ENCODE measurements around the gene DUSP7.

DNA sequence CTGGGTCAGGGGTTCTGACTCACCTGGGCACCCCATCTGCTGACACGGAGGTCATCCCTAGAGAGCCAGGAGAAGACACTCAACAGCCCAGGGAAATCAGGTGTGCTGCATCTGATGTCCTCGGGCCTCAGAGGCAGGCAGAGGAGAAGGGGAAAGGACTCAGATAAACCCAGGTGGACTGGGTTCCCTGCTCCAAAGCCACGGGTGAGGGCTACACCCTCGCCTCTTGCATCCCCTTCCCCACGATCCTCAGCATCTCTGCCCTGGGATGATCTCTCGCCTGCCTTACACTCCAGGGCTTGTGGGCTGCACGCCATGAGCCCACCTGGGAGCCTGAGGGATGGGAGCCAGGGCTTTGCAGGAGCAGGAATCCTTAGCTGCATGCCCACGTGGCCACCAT, 8.2 kb upstream of the DUSP7 start:
- TF ChIP-seq, protein P1, sequence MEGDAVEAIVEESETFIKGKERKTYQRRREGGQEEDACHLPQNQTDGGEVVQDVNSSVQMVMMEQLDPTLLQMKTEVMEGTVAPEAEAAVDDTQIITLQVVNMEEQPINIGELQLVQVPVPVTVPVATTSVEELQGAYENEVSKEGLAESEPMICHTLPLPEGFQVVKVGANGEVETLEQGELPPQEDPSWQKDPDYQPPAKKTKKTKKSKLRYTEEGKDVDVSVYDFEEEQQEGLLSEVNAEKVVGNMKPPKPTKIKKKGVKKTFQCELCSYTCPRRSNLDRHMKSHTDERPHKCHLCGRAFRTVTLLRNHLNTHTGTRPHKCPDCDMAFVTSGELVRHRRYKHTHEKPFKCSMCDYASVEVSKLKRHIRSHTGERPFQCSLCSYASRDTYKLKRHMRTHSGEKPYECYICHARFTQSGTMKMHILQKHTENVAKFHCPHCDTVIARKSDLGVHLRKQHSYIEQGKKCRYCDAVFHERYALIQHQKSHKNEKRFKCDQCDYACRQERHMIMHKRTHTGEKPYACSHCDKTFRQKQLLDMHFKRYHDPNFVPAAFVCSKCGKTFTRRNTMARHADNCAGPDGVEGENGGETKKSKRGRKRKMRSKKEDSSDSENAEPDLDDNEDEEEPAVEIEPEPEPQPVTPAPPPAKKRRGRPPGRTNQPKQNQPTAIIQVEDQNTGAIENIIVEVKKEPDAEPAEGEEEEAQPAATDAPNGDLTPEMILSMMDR (IDR thresholded peaks at IDR 0.05) = no peak
- no peak for TF ChIP-seq EP300 (IDR thresholded peaks at IDR 0.05; ENCODE audit: borderline replicate concordance in 1 of 2, low read depth in 1 of 2, low read length in 1 of 2)
